NCI-H1092 (cell line): ENCODE measurements around the gene DLX4.

ENCODE experiments used
- DNase-seq: peaks from one replicate; lab custom pipeline; 2025; lab: John Stamatoyannopoulos, UW

Gene DLX4

GRCh38 chr17:50014471-50015088 is 45.6 kb downstream of the DLX4 start:
- no peak for DNase-seq

DNA sequence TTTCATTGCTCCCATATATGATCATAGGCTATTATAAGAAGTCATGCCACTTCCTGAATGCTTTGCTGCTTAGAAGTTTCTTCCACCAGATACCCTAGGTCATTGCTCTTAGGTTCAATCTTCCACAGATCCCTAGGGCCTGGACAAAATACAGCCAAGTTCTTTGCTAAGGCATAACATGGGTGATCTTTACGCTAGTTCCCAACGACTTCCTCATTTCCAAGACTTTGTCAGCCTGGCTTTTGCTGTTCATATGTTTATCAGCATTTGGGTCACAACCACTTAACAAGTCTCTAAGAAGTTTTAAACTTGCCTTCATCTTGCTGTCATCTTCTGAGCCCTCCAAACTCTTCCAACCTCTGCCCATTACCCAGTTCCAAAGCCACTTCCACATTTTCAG is 46.2 kb downstream of the DLX4 start:
- DNase-seq, result no peak

DNA sequence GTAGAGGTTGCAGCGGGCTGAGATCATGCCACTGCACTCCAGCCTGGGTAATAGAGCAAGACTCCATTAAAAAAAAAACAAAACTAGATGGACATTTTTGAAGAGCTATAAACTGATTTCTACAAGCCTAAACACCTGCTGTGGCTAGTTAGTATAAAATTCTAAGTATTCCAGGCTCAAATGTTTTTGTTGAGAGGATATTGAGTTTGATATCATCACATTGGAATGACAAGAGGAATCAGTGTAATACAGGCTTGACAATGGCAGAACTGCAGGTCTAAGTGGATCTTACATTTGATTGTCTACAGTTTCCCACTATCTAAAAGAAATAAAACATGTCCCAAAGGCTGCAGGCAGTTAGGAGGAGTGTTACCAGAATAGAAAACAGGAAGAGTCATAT is 49.9 kb downstream of the DLX4 start:
- no peak for DNase-seq

- DNase-seq, result no peak
These were observed 52.0 kb downstream of the DLX4 start for GRCh38 chr17:50020841-50021599.

- DNase-seq, result no peak
These were observed 52.8 kb downstream of the DLX4 start for GRCh38 chr17:50021681-50022370.

- no peak for DNase-seq
These were observed 53.6 kb downstream of the DLX4 start for GRCh38 chr17:50022463-50023130.

GRCh38 chr17:50023520-50023919 is 54.5 kb downstream of the DLX4 start:
- DNase-seq, result no peak
